Stimulated activated memory B cell treated with anti-CD40 and anti-IgM and Interleukin-4, amounts not matched to agents 10 μg/mL and 1 μg/mL and 100 μg/mL, for 72 hours (primary cell): Measurements from ENCODE around the gene PERCC1.
"Not testable (repeated sequence)": the region's sequence is repeated elsewhere in the genome, so short reads cannot be mapped to it uniquely, and the experiment has no call there.

Experiments used
- ATAC-seq: fragments of 150-1000 bp; cut with Tn5 transposase; 2 replicates; pipeline ENCODE4 v1.10.0; 2021
- H3K27ac Mint-ChIP-seq: one replicate; pipeline ENCODE4 v1.8.0; 2022; ENCODE audit warnings: mild to moderate bottlenecking, mixed read lengths
- H3K27me3 Mint-ChIP-seq: one replicate; pipeline ENCODE4 v1.8.0; 2022; ENCODE audit warnings: mixed read lengths
- H3K36me3 Mint-ChIP-seq: one replicate; pipeline ENCODE4 v1.8.0; 2022; ENCODE audit warnings: mixed read lengths
- H3K4me1 Mint-ChIP-seq: one replicate; pipeline ENCODE4 v1.8.0; 2022; ENCODE audit warnings: mixed read lengths
- H3K4me3 Mint-ChIP-seq: one replicate; pipeline ENCODE4 v1.8.0; 2022; ENCODE audit warnings: mild to moderate bottlenecking, moderate library complexity, mixed read lengths
- H3K9me3 Mint-ChIP-seq: one replicate; pipeline ENCODE4 v1.8.0; 2022; ENCODE audit warnings: mixed read lengths

Gene PERCC1

DNA sequence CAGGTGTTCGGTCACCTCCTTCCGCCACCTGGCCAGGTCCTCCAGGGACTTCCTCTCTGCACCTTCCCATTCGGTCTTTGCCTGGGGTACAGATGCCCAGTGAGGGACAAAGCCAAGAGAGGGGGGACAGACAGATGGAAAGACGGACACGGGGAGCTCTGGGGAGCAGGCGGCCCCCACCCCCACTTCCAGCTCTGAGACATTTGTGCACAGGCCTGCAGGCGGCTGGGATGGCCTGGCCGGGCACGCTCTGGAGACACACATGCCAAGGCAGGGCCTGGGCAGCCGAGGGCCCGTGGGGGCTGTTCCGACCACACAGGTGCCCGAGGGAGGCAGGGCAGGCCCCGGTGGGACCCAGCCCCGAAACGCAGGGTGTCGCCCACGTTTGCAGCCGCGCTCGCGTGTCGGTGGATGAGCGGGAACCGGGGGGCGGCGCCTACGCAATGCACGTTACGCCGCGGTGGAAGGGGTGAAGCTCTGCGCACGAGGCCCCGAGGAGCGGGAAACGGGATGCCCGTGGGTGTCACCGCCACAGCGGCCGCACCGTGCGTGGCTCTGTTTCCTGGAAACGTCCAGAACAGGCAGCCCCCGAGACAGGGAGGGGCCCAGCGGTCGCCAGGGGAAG lies 6.0 kb downstream of the PERCC1 start:
- no peak for ATAC-seq
- peaks cover 6% of the 10 kb centered on the region for H3K4me1 Mint-ChIP-seq
- H3K4me3 Mint-ChIP-seq, result no peak overlapping the region
- H3K9me3 Mint-ChIP-seq, result no peaks in the 10 kb centered on the region
- H3K36me3 Mint-ChIP-seq, result peaks cover 16% of the 10 kb centered on the region
- H3K27me3 Mint-ChIP-seq, result no peaks in the 10 kb centered on the region
- H3K27ac Mint-ChIP-seq, result no peak overlapping the region

DNA sequence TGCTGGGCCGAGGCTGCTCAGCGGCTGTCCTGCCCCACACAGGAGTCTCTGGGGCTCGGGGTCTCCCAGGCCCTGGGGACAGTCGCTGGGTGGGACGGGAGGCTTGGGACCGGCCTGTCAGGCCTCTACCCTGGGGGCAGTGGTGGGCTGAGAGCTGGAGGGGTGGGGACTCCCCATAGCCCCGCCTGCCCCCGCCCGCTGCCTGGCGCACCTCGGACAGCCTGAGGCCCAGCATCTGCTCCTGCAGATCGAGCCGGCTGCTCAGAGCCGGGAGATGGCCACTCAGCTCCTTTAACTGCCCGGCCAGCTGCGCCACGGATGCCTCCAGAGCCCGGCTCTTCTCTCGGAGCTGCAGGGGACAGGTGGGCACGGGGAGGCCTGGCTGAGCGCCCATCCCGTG lies 6.7 kb downstream of the PERCC1 start:
- ATAC-seq, result no peak
- Mint-ChIP-seq H3K27ac (no peak overlapping the region), H3K9me3 (no peaks in the 10 kb centered on the region), H3K36me3 (peaks cover 16% of the 10 kb centered on the region), H3K27me3 (no peaks in the 10 kb centered on the region), H3K4me3 (no peak overlapping the region), H3K4me1 (no peaks in the 10 kb centered on the region)

DNA sequence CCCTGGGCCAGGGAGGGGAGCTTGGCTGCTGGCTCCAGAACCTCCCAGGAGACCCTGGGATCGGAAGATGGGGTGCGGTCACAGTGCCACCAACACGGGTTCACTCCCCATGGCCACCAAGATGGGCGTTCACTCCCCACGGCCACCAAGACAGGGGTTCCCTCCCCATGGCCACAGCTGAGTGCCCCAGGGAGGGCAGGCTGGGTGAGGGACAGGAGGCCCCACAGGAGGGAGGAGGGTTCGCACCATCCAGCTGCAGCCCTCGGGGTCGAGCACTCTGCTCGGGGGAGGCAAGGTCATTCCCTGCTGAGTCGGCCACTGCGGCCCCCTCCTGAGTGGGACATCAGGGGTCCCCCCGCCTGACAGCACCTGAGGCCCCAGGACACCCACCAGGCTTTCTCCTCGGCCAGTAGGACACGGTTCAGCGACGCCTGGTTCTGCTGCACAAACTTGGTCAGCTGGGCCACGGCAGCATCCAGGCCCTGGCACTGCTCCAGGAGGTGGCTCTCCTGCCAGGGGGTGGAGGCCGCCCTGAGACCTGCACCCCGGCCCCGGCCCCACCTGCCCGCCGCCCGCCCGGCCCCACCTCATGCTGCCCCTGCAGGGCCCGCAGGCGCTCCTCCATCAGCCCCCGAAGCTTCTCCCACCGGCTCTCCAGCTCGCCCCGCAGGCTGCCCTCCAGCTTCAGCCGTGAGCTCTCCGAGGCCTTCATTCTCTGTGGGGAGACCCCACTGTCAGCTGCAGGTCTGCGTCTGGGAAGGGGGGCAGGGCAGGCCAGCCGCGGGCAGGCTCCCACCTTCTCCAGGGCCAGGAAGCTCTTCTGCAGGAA lies 7.6 kb downstream of the PERCC1 start:
- Mint-ChIP-seq H3K36me3 (peaks cover 16% of the 10 kb centered on the region), H3K4me1 (no peaks in the 10 kb centered on the region), H3K27ac (no peak overlapping the region), H3K9me3 (no peaks in the 10 kb centered on the region), H3K4me3 (no peak overlapping the region), H3K27me3 (no peaks in the 10 kb centered on the region)
- no peak for ATAC-seq

DNA sequence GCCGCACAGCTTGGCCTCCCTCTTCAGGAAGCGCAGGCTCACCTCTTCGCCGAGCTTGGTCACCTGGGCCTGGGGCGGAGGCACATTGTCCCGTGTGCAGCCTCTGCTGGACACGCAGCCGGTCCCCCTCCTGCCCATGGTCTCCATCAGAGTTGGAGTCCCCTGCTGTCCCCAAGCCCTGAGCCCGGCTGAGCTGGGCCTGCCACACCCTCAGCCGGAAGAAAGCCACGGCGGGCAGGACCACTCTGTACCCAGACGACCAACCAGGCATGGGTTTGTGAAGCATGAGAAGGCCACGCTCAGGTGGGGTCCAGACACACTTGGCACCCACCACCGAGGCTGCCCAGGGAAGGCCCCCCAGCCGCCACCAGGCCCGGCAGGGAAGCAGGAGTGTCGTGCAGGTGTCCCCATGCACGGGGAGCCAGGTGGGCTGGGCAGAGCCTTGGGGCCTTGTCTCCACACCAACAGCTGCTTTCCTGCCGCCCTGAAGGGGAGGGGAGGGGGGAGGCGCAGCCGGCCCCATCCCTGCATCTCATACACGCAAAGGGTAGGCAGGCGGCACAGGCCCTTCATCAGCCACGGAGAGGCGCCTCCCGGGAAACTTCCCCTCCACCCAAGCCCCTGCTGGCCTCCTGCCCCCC lies 8.3 kb downstream of the PERCC1 start:
- Mint-ChIP-seq H3K9me3 (no peaks in the 10 kb centered on the region), H3K36me3 (peaks cover 16% of the 10 kb centered on the region), H3K4me3 (no peak overlapping the region), H3K27ac (no peak overlapping the region), H3K27me3 (no peaks in the 10 kb centered on the region), H3K4me1 (peaks cover under 1% of the 10 kb centered on the region)
- no peak for ATAC-seq

DNA sequence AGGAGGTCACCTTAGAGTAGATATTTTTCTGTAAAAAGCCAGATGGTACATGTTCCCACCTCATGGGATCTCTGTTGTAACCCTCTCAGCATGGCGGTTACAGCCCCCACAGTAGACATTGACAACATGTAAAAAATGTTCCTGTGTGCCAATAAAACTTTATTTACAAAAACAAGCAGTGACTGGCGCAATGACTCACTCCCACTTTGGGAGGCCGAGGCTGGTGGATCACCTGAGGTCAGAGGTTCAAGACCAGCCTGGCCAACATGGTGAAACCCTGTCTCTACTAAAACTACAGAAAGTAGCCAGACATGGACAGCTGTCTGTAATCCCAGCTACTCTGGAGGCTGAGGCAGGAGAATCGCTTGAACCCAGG lies 8.8 kb downstream of the PERCC1 start:
- H3K27me3 Mint-ChIP-seq, H3K27ac Mint-ChIP-seq, ATAC-seq, H3K4me1 Mint-ChIP-seq, H3K4me3 Mint-ChIP-seq, H3K9me3 Mint-ChIP-seq: not testable (repeated sequence)
- peaks cover 16% of the 10 kb centered on the region for H3K36me3 Mint-ChIP-seq

DNA sequence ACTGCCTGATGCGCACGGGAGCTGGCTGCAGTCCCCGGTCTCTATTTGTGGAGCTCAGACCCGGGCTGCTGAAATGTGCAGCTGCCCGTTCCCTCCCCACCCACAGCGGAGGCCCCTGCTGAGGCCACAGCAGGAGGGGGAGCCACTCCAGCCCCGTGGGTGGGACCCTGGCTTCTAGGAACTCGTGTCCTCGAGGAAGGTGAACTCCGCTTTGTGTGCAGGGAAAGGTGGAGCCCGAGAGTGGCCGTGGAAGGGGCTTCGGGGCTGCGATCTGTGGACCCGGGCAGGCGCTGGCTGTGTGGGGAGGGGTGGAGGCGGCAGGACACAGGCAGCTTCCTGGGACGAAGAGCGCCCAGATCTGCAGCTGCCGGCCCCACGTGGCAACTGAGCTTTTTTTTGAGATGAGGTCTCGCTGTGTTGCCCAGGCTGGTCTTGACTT lies 10.5 kb downstream of the PERCC1 start:
- Mint-ChIP-seq H3K36me3 (peaks cover 13% of the 10 kb centered on the region), H3K27ac (no peak overlapping the region), H3K9me3 (no peaks in the 10 kb centered on the region), H3K4me1 (peaks cover 21% of the 10 kb centered on the region), H3K4me3 (no peak overlapping the region), H3K27me3 (no peaks in the 10 kb centered on the region)
- no peak for ATAC-seq

DNA sequence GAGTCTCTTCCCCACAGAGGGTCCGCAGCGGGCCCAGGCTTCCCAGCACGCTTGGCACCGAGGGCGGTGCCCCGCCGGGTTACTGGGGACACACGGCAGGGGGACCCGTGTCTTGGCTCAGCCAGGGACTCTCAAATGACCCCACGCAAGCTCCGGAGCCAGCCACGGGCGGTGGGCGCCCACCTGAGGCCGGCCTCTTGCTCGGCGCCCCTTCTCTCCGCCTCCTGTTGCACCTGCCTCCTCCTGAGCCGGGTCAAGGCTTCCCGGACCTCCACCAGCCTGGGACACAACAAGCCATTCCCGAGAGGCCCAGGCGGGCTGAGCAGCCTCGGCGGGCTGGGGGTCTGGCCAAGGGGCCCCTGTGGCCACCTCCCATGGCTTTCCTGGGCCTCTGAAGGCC lies 11.8 kb downstream of the PERCC1 start:
- Mint-ChIP-seq H3K4me1 (peaks cover 21% of the 10 kb centered on the region), H3K4me3 (no peak overlapping the region), H3K27me3 (no peaks in the 10 kb centered on the region), H3K27ac (no peak overlapping the region), H3K36me3 (peaks cover 11% of the 10 kb centered on the region), H3K9me3 (no peaks in the 10 kb centered on the region)
- no peak for ATAC-seq

DNA sequence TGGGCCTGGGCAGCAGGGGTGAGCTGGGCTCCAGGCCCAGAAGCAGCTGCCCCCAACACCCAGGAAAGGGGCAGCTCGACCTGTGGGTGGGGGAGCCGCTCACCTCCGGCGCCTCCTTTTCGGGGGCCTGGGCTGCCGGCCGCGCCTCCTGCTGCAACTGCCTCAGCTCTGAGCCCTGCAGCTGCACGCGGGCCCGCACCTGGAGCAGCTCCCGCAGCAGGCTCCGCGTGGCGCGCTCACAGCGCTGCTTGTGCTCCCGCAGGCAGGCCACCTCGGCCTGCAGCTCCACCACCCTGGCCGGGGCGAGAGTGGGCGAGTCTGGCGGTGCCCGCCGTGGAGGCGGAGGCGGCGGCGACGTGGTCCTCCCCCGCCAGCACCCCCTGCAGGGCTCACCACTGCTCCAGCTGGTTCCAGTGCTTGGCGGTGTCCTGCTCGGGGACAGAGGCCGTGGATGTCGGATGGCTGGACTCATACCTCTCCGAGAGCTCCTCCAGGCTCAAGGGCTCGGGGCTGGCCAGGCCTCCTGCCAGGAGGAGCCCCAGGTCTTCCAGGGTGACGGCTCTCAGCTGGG lies 12.6 kb downstream of the PERCC1 start:
- Mint-ChIP-seq H3K4me1 (peaks cover 21% of the 10 kb centered on the region), H3K27ac (no peak overlapping the region), H3K9me3 (no peaks in the 10 kb centered on the region), H3K36me3 (peaks cover 18% of the 10 kb centered on the region), H3K27me3 (no peaks in the 10 kb centered on the region), H3K4me3 (no peak overlapping the region)
- ATAC-seq, result no peak

DNA sequence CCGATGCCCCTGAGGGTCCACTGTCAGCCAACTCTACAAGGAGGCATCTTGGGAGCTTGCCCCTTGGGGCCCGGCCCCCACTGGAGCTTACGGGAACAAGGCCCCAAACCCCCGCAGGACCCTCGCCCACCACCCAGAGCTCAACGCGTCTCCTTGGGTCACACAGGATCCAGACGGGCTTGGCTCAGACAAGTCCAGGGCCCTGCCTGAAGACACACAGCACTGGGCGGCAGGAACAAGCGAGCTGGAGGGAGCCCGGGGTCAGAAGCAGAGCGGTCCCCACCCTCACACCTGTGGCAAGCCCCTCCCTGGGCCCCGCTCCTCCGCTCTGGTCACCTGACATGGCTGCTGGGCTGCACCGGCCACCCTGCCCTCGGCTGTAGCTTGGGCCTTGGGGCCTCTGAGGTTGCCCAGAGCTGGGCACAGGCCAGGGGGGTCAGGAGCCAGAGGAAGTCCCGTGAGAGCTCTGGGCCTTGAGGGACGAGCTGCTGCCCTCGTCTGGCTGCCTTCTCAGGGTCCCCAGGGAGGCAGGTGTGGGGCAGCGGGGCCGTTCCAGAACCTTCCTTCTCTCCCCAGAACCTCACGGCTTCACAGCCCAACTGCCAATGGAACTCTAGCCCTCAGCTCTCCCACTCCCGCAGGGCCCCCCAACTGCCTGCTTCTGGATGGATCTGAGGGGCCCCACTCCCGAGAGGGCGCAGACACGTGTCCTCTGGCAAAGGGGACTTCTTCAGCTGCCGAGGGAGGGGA lies 13.3 kb downstream of the PERCC1 start, which contains the start of gene CCDC154:
Gene CCDC154 (minus strand): TSS at position 577 of the 750 bp plus-strand sequence. CDS start 234 bp downstream, at position 343.
- ATAC-seq, result no peak
- peaks cover 21% of the 10 kb centered on the region for H3K36me3 Mint-ChIP-seq
- H3K27me3 Mint-ChIP-seq, result no peaks in the 10 kb centered on the region
- H3K27ac Mint-ChIP-seq, result peak within 1 kb of the TSS; percentile 94
- H3K4me3 Mint-ChIP-seq, result peak within 1 kb of the TSS; percentile 67
- no peaks in the 10 kb centered on the region for H3K9me3 Mint-ChIP-seq
- H3K4me1 Mint-ChIP-seq, result peaks cover 21% of the 10 kb centered on the region

DNA sequence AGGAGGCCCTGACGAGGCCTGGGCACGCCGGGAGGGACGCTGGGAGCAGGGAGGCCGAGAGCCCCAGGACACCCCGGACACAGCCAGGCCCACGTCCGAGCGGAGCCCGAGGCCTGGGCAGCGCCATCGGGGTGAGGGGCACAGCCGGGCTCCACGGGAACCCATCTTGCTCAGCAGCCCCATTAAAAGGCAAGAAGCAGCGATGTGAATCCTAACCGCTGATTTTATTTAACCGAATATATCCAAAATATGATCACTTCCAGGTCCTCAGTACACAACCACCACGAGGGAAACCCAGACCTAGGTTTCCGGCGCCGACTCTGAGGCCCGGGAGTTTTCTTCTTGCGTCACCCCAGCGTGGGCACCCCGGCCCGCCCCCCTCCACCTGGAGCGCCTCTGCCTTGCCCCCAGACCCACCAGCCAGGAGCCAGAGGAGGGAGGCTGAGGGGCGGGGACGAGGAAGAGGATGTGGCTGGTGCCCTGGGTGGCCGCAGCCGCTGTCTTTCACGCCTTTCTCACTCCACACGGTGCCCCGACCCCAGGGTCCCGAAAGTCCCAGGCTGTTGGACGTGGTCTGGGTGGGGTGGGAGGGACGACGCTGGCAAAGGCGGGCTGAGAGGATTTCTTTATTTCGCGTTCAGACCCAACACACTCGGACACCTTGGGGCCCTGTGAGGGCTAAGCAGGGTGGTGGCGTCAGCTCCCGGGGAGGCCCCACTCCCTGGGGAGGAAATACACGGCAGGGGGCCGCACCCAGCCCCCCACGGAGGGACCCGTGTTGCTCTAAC lies 14.0 kb downstream of the PERCC1 start:
- no peaks in the 10 kb centered on the region for H3K27me3 Mint-ChIP-seq
- H3K4me3 Mint-ChIP-seq, result peak overlapping the region; percentile 67
- H3K27ac Mint-ChIP-seq, result peak overlapping the region; percentile 94
- ATAC-seq, result peak; percentile 65
- H3K36me3 Mint-ChIP-seq, result peaks cover 27% of the 10 kb centered on the region
- no peaks in the 10 kb centered on the region for H3K9me3 Mint-ChIP-seq
- H3K4me1 Mint-ChIP-seq, result peaks cover 21% of the 10 kb centered on the region

DNA sequence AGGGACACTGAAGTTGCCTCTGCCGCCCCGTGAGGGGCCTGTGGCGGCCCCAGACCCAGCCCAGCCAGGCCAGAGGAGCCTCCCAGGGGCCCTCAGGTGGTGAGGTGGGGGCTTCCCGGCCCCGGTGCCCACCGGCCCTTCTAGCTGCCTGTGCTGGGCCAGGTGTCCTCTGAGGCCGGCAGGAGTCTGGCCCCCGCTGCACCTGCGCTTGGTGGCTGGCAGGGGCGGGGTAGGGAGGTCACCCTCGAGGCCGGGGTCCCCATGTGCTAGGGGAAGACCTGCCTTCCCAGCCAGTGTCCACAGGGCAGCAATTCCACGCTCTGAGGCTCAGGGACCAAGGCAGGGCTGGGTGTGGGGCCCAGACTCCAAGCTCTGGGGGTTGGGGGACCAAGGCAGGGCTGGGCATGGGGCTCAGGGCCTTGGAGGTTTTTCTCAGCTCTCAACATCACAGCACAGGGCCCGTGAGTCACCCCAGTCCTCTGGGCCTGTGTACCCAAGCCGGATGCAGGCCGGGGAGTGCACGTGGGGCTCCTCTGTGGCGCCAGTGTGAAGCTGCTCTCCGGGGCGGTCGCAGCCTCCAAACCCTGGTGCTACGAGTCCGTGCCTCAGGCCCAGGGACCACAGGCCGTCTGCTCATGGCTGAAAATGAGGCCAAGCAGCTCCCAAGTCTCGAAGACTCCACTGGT lies 14.8 kb downstream of the PERCC1 start:
- Mint-ChIP-seq H3K27ac (peak overlapping the region; percentile 94), H3K27me3 (no peaks in the 10 kb centered on the region), H3K4me1 (peaks cover 21% of the 10 kb centered on the region), H3K4me3 (no peak overlapping the region), H3K9me3 (no peaks in the 10 kb centered on the region), H3K36me3 (peaks cover 27% of the 10 kb centered on the region)
- ATAC-seq, result peak; percentile 55

DNA sequence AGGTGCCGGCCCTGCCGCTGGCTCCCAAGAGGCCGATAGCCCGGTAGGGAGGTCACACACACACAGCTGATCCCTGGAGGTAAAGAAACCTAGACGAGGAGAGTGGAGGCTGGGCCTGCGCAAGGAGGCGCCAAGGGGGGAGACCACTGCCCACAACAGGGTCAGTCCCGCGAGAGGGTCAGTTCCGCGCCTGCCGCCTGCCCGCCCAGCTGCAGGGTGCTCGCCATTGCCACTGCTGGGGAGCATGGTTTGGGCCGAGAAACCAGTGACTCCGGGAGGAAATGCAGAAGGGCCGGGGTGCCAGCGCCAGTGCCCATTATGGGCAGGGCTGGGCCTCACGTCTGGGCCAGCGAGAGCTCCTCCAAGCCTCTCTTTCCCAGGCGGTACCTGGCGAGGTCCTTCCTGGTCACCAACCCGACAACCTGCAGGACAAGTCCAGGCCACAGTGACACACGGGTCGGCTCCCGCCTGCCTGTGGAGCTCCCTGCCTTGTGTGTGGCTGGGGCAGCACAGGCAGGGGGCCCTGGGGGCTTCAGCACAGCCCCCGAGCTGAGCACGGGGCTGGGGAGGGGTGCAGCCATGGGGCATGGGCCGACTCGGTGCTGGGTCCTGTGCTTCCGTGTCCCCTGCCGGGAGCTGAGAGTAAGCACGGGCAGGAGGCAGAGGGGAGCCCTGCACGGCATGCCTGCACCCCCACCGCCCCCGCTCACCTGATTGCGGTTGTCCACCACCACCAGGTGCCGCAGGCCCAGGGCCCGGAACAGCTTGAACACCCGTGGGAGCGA lies 15.6 kb downstream of the PERCC1 start:
- Mint-ChIP-seq H3K36me3 (peaks cover 31% of the 10 kb centered on the region), H3K27ac (peak overlapping the region; percentile 94), H3K4me3 (no peak overlapping the region), H3K9me3 (no peaks in the 10 kb centered on the region), H3K4me1 (peaks cover 21% of the 10 kb centered on the region), H3K27me3 (no peaks in the 10 kb centered on the region)
- ATAC-seq, result no peak

DNA sequence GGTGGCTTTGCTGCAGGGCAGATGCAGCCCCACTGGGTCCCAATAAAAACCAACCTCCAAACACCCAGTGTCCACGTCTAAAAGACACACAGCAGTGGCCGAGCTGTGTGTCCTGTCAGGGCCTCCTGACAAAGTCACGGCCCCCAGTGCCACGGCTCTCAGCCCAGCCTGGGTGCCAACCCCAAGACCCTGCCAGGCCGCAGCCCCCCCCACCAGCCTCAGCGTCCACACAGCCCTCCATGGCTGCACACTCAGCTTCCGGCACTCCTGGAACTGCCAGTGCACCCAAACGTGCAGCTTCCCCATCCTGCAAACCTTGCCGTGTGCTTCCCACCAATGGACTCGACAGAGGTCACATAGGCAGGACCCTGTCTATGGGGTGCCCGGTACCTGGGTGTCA lies 17.1 kb downstream of the PERCC1 start:
- Mint-ChIP-seq H3K27ac (no peak overlapping the region), H3K4me1 (peaks cover 21% of the 10 kb centered on the region), H3K4me3 (no peak overlapping the region), H3K9me3 (no peaks in the 10 kb centered on the region), H3K27me3 (no peaks in the 10 kb centered on the region), H3K36me3 (peaks cover 36% of the 10 kb centered on the region)
- ATAC-seq, result no peak
